ENCODE data around the gene MACO1.

The MACO1 gene

DNA sequence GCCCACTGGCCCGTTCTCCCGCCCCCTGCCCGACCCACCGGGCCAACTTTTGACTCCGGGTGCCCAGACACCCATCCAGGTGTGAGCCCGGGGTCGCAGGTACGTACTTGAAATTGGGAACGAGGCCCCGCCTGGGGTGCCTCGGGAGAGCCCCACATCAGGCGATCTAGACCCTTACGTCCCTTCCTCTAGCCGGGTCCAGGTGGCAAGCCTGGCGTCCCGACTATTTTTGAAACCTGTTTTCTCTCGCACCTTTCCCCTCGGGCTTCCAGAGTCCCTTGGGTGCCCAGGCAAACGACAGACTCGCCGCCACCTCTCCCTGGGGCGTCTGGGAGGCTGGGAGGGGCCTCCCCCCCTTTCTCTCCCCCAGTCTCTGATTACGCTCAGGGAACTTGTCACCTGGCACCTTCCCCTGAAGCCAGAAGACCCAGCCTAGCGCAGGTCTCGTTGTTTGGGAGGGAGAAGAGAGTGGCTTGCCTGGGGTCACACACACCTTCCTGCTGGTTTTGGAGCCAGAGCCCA lies 113.6 kb downstream of the MACO1 start:
- DNase-seq = no peak

GRCh38 chr1:25544819-25545218 lies 114.1 kb downstream of the MACO1 start:
- no peak for DNase-seq

DNA sequence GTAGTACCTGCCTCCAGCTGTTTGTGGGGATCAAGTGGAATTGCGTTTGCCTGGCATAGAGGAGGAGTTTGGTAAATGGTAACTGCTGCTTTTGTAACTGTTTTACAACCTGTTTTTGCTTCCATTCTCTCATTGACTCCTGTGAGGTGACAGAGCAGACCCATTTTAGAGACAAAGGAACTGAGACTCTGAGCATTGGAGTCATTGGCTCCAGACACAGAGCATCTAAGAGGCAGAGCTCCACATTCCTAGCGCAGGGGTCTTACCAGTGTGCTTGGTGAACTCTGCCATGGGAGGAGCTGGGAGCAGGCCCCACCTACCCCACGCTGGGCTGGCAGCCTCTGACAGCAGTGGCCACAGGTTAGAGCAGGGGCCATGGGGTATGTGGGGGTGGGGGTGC lies 115.1 kb downstream of the MACO1 start:
- no peak for DNase-seq

DNA sequence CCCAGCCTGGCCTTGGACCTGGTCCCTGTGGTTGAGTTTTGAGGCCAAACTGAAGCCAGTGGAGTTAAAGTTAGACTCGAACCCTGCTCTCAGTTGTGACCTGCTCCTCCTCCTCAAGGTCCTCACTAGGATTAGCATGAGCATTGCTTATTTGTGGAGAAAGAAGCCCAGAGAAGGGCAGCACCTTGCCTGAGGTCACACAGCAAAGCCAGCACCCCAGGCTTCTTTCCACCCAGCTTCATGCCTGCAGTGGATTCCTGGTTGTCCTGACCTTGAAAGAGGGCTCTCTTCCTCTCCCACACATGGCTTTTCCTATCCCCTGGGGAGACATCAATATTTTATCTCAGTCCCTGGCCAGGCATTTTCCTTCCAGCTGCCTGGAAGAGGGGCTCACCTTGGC lies 115.5 kb downstream of the MACO1 start:
- DNase-seq = no peak

- no peak for DNase-seq
Observed at GRCh38 chr1:25548601-25549000, 117.9 kb downstream of the MACO1 start.

GRCh38 chr1:25549273-25550154 lies 118.8 kb downstream of the MACO1 start:
- no peak for DNase-seq
